Activated CD8-positive, alpha-beta memory T cell treated with anti-CD3 and anti-CD28 coated beads, Interleukin-2, amount 50 U/mL, for 48 hours (primary cell): ENCODE data around the gene DCPS.

Experiments
- DNase-seq: peaks from one replicate; pipeline ENCODE4 v3.0.0-alpha.2; 2020

Gene DCPS

GRCh38 chr11:126328938-126329643 is 25.2 kb downstream of the DCPS start:
- no peak for DNase-seq

GRCh38 chr11:126329644-126330211 is 25.9 kb downstream of the DCPS start:
- DNase-seq: no peak

- DNase-seq: no peak
Measured at GRCh38 chr11:126331286-126331685, 27.4 kb downstream of the DCPS start.

- peak; percentile 64 for DNase-seq
Measured at GRCh38 chr11:126332221-126332711, 28.4 kb downstream of the DCPS start.

- no peak for DNase-seq
Measured at GRCh38 chr11:126333142-126333541, 29.3 kb downstream of the DCPS start.

- DNase-seq: no peak
Measured at GRCh38 chr11:126334659-126335462, 31.0 kb downstream of the DCPS start.

GRCh38 chr11:126335463-126335760 is 31.6 kb downstream of the DCPS start:
- no peak for DNase-seq

GRCh38 chr11:126336138-126336541 is 32.3 kb downstream of the DCPS start:
- no peak for DNase-seq

- no peak for DNase-seq
Measured at GRCh38 chr11:126336671-126337101, 32.8 kb downstream of the DCPS start.

GRCh38 chr11:126337126-126337473 is 33.2 kb downstream of the DCPS start:
- no peak for DNase-seq

GRCh38 chr11:126337474-126338241 is 33.8 kb downstream of the DCPS start:
- no peak for DNase-seq

- no peak for DNase-seq
Measured at GRCh38 chr11:126338346-126339055, 34.6 kb downstream of the DCPS start.

- DNase-seq: no peak
Measured at GRCh38 chr11:126339073-126339862, 35.4 kb downstream of the DCPS start.

GRCh38 chr11:126339863-126340434 is 36.1 kb downstream of the DCPS start:
- no peak for DNase-seq

- DNase-seq: no peak
Measured at GRCh38 chr11:126340960-126341606, 37.2 kb downstream of the DCPS start.

GRCh38 chr11:126341760-126342161 is 37.9 kb downstream of the DCPS start:
- no peak for DNase-seq

GRCh38 chr11:126343051-126343450 is 39.2 kb downstream of the DCPS start:
- no peak for DNase-seq

- no peak for DNase-seq
Measured at GRCh38 chr11:126344141-126345080, 40.6 kb downstream of the DCPS start.

GRCh38 chr11:126345283-126345682 is 41.4 kb downstream of the DCPS start:
- DNase-seq: no peak
